SIG-M5 treated with dmso at 0.1 percent for 504 hours (cell line): Measurements from ENCODE around the gene SNTG2.

Experiments
- DNase-seq: peaks from one replicate; lab custom pipeline; 2025; ENCODE audit not compliant: unreplicated experiment; lab: John Stamatoyannopoulos, UW

SNTG2 gene

DNA sequence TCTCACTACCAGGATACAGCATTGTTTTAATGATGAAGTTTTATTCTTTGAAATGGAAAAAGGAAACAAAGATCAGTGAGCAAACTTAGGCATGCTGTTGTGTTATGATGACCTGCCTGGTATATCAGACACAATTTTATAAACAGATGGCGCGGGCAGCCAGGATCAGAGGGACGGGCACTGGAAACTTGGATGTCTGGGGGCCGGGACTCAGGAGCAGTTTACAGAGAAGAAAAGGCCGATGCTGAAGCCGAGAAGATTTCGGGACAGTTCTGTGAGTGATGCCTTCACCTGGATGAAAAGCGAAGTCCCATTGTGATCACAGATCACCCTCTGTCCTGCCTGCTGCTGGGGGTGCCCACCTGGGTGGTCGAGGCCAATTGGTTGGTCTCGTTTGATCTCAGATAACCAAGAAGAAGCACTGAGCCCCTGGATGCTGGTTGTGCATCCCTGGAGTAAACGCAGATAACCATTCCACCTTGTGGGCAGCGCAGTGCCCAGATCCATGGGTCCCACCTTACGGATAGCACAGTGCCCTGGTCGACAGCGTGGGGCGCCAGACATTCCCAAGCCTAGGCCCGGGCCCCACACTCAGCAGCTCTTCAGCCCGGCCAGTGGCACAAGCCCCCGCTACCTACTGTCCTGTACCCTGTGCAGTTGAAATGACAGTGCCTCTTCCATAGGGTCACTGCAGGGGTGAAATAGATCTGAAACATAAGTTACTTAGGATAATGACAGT lies 279.7 kb downstream of the SNTG2 start:
- no peak for DNase-seq

DNA sequence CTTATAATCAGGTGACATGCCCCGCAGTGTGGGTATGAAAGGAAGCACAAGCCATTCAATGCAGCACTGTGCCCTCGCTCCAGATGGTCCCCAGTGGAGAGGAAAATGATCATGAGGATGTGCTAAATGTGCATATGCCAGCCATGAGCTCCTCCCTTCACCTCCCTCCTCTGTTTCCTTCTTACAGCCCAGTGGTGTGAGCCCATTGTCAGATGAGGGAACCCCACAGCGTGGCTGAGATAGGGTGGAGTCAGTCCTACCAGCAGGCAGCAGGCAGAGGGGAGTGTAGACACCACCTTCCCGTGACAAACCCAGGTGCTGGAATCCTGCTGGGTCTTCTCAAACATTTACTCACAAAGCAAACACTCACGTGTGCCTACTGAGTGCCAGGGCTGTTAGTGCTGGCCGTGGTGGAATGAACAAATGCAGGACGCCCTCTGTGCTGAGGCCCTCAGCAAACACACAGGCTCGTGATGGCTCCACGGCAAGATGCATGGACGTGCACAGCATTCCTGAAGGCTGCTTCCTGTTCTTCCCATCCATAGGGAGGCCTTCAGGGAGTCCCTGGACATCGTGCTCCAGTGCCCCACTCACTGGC lies 280.9 kb downstream of the SNTG2 start:
- DNase-seq: no peak

GRCh38 chr2:1233281-1233680 lies 282.6 kb downstream of the SNTG2 start:
- no peak for DNase-seq

DNA sequence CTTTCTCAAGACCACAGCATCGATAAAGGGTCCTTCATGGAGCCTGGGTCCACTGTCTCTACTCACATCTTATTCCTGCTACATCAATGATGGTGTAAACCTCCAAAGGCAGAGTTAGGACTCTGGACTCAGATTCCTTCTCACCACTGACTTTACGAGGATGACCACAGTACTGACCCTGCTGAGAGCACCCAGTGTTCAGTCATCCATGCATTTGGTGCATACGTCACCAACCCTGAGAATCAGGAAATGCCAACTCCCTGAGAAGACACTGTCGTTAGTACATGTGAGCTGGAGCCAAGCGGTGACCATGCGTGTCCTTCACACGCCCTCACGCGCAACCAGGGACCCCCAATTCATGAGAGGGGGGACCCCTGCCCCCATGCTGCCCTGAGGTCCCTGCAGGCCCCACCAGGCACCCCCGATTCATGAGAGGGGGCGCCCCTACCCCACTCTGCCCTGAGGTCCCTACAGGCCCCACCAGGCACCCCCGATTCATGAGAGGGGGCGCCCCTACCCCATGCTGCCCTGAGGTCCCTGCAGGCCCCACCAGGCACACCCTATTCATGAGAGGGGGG lies 284.2 kb downstream of the SNTG2 start:
- no peak for DNase-seq

DNA sequence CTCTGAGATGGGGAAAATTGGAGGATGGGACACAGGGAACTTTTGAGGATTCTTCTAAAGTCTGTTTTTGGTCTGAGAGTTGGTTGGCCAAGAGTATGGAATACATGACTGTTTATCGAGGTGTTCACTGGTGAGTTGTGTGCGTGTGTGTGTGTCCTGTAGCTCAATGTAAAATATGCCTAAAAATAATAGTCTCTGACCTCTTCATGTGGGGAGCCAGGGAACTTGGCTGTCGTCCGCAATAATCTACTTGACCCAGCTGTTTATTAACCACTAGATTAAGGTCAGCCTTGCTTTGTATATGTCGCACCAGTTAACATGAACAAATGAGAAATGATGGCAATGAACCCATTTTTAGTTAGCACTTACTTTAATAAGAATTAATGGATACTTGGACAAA lies 285.2 kb downstream of the SNTG2 start:
- DNase-seq: no peak

DNA sequence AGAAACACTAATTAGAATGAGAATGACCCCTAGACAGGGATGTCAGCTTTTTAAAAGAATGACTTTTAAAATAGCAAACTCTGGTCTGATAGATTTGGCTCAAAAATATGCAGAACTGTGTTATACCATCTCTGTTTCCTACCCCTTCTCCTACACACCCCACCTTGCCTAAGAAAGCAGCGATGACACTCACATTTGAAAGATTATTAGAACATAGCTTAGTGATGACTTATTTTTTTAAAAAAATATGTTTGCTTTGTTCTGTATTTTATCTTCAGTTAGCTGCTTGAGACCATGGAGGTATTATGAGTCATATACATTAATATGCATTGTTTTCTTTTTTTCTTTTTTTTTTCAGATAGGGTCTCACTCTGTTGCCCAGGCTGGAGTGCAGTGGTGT lies 286.0 kb downstream of the SNTG2 start:
- DNase-seq: no peak

DNA sequence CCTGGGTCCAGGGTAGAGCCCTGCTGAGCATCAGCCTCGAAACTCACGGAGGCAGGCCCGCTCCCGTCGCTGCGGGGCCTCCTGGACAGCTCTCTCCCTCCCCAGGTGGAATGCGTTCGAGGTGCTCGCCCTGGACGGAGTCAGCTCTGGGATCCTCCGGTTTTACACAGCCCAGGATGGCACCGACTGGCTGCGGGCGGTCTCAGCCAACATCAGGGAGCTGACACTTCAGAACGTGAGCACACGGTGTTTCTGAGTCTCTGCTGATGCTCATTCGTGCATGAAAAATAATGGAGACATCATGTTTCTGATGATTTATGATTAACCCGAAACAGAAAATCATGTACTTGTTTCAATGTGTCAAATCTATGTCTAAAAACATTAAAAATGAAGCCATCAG lies 287.1 kb downstream of the SNTG2 start:
- DNase-seq: no peak

GRCh38 chr2:1238598-1239138 lies 288.0 kb downstream of the SNTG2 start:
- no peak for DNase-seq

GRCh38 chr2:1245193-1245592 lies 294.5 kb downstream of the SNTG2 start:
- no peak for DNase-seq

DNA sequence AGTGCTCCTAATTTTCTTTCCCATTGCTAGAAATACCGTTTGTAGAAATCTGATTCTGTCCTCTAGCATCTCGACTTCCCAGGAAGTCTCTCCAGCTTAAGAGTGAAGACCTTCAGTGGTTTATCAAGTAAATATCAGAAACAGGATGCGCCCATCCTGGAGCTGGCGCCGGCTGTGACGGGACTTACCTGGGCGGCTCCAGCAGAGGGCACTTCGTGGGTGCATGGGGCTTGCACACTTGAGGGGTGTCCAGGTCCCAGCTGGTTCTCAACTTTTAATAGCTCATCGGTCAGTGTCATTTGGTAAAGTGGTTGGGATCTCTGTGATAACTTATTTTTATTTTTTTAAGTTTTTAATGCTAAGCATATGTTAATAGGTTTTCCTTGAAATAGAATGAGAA lies 295.6 kb downstream of the SNTG2 start:
- no peak for DNase-seq

- no peak for DNase-seq
Observed at GRCh38 chr2:1246991-1247390, 296.3 kb downstream of the SNTG2 start.

DNA sequence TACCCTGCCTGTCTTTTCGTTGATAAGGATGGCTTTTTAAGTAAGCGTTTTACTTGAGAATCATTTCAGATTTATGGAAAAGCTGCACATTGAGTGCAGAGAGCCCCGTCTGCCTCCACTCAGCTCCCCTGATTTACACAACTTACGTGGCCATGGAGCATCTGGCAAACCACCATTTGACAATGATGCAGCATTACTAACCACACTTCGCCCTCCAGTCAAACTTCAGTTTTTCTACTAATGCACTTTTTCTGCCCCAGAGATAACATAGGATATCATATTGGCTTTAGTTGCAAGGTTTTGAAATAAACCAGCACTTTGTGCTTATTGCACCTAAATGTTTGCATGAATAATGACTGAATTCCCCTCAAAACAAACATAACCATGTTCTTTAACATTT lies 297.5 kb downstream of the SNTG2 start:
- DNase-seq: no peak

- no peak for DNase-seq
Observed at GRCh38 chr2:1249897-1250687, 299.4 kb downstream of the SNTG2 start.

GRCh38 chr2:1251520-1251919 lies 300.9 kb downstream of the SNTG2 start:
- no peak for DNase-seq

GRCh38 chr2:1253629-1254028 lies 303.0 kb downstream of the SNTG2 start:
- DNase-seq: no peak

DNA sequence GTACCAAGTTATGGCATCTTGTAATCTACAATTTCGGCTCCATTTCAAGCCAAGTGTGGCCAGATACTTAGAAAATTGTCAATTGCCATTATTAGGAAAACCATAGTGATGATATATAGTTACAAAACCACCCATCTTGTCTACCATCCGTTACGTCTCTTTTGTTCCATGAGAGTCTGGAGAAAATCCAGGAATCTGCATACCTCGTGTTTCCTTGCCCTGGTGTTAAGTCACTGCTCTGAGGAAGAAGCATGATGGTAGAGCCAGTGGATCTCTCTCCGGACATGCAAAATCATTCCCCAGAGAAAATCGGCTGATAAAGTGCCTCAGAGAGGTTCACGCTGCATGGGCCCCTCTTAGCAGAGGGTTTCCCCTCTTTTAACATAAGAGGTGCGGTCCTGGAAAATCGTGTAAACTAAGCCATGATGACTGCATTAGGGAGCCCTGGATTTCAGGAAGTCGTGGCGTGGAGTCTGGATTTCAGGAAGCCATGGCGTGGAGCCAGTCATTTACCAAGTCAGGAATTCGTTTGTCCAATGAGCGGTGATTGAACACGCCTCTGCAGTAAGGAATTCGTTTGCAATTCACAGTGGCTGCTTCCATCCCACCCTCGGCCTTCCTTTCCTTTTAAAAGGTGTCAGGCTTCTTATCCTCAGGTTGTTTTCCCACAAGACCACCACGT lies 304.2 kb downstream of the SNTG2 start:
- no peak for DNase-seq

- DNase-seq: no peak
Observed at GRCh38 chr2:1256632-1257324, 306.1 kb downstream of the SNTG2 start.

- DNase-seq: no peak
Observed at GRCh38 chr2:1257334-1257733, 306.7 kb downstream of the SNTG2 start.

GRCh38 chr2:1259746-1260145 lies 309.1 kb downstream of the SNTG2 start:
- no peak for DNase-seq

DNA sequence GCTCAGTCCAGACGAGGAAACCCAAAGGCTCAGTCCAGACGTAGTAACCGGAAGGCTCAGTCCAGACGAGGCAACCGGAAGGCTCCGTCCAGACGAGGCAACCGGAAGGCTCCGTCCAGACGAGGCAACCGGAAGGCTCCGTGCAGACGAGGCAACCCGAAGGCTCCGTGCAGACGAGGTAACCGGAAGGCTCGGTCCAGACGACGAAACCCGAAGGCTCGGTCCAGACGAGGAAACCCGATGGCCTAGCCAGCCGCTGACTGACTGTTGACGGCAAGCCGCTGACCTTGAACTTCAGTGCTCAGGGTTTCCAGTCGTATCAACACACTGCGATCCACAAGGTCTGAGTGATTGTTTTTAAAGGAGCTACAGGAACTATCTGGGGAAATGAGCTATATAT lies 312.0 kb downstream of the SNTG2 start:
- no peak for DNase-seq
